ENCODE measurements around the gene AGGF1.
"Not testable (repeated sequence)": the region's sequence is repeated elsewhere in the genome, so short reads cannot be mapped to it uniquely, and the experiment has no call there.

AGGF1 gene

DNA sequence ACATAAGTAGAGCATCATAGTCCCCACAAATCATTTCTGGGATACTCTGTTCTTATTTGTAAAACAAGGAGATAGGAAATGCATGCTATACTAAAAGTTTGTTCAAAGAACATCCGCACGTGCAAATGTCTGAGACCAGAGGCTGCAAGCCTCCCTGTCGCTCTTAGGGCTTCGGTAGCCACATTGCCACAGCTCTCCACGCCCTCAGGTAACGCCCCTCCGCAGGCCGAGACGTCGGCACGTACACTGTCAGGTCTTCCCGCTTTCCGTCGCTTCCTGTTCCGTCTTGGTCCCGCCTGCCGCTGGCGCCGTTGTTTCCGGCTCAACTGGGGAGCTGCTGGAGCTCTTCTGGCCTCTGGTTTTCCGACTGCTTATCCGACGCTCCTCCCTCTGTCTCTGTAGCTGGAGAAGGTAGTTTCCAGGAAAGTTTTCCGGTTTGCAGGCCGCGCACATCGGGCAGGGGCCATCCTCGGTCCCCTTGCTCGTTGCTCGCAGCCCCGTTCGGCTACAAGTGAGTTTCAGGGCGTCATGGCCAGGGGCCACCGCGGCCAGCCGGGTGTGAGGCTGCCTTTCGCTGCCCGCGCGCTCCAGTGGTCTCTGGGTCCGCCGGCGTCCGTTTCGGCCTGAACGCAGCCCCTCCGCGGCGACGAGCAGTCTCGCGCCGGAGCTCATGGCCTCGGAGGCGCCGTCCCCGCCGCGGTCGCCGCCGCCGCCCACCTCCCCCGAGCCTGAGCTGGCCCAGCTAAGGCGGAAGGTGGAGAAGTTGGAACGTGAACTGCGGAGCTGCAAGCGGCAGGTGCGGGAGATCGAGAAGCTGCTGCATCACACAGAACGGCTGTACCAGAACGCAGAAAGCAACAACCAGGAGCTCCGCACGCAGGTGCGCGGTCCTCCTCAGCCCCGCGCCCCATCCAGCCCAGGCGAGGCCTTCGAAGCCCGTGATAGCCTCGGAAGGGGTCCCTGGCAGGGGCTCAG is at the start of gene AGGF1:
TSS of gene AGGF1 (plus strand) at position 308 of the 975 bp plus-strand sequence. CDS start at position 671, 363 bp downstream.
- peak; percentile 86 to 89 for DNase-seq

GRCh38 chr5:76980518-76981144 is 49.6 kb upstream of the AGGF1 start:
- no peak for DNase-seq

GRCh38 chr5:76982450-76982849 is 47.8 kb upstream of the AGGF1 start:
- no peak for DNase-seq

- DNase-seq: no peak
These were observed 46.7 kb upstream of the AGGF1 start for GRCh38 chr5:76983468-76983867.

- DNase-seq: no peak
These were observed 43.2 kb upstream of the AGGF1 start for GRCh38 chr5:76986825-76987526.

DNA sequence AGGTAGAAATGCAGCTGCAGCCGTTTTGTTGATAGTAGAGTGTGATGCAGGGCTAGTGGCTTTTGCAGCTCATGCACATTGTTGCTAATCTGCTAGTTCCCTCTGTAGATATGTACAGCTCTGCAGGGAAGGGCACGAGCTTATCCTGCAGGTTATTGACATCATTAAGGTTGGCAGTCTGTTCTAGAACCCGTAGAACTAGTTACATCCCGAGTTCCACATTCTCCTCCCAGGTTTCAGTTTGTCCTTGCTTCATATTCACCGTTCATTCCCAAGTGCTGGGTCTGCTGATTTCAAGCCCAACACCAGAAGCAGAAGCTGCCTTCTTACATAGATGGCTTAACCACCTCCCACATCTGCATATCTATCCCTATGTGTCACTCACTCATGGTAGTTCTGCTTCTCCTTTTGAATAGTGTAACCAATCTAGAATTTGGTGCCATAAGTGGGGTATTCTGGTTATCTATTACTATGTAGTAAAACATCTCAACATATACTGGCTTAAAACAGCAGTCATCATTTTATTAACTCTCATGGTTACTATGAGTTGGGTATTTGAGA is 39.2 kb upstream of the AGGF1 start:
- no peak for DNase-seq

DNA sequence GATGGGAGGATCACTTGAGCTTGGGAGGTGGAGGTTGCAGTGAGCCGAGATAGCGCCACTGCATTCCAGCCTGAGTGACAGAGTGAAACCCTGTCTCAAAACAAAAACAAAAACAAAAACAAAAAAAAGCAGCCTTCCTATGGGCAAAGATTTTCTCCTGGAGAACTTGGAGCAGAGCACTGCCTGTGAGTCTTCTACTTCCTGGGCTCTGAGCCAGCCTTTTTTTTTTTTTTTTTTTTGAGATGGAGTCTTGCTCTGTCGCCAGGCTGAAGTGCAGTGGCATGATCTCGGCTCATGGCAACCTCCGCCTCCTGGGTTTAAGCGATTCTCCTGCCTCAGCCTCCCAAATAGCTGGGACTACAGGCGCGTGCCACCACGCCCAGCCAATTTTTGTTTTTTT is 36.8 kb upstream of the AGGF1 start:
- DNase-seq: not testable (repeated sequence)

GRCh38 chr5:76994337-76994736 is 35.9 kb upstream of the AGGF1 start:
- no peak for DNase-seq

- DNase-seq: not testable (repeated sequence)
These were observed 32.0 kb upstream of the AGGF1 start for GRCh38 chr5:76998251-76998650.

GRCh38 chr5:76999451-76999850 is 30.8 kb upstream of the AGGF1 start:
- no peak for DNase-seq

GRCh38 chr5:77003246-77003645 is 27.0 kb upstream of the AGGF1 start:
- no peak for DNase-seq

GRCh38 chr5:77006124-77006523 is 24.1 kb upstream of the AGGF1 start:
- DNase-seq: no peak

- DNase-seq: no peak
These were observed 21.8 kb upstream of the AGGF1 start for GRCh38 chr5:77008413-77008812.

DNA sequence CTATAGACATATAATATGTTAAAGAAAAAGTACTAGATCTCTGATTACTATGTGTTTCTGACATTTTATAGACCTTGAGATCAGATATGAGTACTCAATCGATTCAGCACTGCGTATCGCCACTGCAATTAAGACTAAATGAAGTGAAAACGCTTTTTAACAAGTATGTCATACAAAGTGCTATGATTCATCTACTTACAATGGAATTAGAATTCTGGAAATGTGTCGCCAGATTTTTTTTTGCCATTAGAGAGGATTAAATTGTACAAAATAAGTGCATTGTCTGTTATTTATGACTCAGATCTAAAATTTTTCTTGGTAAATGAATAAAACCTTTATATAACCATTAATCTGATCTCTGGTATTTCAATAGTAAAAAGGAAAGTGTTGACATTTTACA is 20.0 kb upstream of the AGGF1 start:
- no peak for DNase-seq

- no peak for DNase-seq
These were observed 18.7 kb upstream of the AGGF1 start for GRCh38 chr5:77011498-77011897.

GRCh38 chr5:77012601-77013000 is 17.6 kb upstream of the AGGF1 start:
- no peak for DNase-seq

GRCh38 chr5:77015938-77016569 is 14.2 kb upstream of the AGGF1 start:
- DNase-seq: peak in 1 of 2 donors; percentile 7

DNA sequence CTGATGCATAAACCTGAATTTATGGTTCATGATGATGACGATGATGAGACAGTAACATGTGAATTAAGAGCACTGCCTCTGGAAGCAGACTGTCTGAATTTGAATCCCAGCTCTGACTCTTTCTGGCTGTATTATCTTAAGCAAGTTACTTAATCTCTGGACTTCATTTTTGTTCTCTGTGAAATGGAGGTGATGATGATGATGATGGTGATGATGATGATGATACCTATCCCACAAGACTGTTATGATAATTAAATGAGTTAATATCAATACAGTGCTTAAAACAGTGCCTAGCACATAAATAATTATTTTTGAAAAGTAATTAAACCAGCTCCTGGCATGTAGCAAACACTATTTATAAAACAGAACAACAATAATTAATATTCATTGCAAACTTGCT is 13.2 kb upstream of the AGGF1 start:
- no peak for DNase-seq

GRCh38 chr5:77017668-77018067 is 12.5 kb upstream of the AGGF1 start:
- no peak for DNase-seq

- no peak for DNase-seq
These were observed 7.4 kb upstream of the AGGF1 start for GRCh38 chr5:77022511-77023417.

DNA sequence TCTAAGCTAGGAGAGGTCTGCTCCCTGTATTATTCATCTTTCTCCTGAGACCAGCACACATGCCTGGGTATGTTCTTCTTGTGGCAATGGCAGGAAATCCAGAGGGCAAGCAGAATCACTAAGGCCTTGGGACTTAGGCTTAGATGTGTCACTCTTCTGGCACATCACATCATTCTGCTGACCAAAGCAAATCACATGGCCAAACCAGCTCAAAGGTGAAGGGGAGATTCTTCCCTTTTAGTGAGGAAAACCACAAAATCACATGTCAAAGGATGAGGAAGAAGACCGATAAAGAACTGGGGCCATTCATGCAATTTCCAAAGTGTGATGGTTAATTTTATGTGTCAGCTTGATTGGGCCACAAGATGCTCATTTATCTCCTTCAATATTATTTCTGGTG is 5.7 kb upstream of the AGGF1 start:
- no peak for DNase-seq

Data from CD4-positive, alpha-beta T cell treated with Interferon alpha-2 for 1 hour (primary cell).